Esophagus squamous epithelium (tissue), 5 donors: ENCODE results near the gene SLF2. TPM values are rescaled to one million over a fixed set of nuclear protein-coding genes. Genes with fewer than 3 reads are reported as not detected.

Source experiments
- DNase-seq: peaks from one replicate; lab custom pipeline; 2025; lab: John Stamatoyannopoulos, UW
- H3K27ac ChIP-seq, 4 donors: fragments of 200-600 bp; sonication (generic); one replicate each; pipeline ENCODE4 v1.5.1; 2016 to 2019; ENCODE audit warnings: mild to moderate bottlenecking in 1 of 4
- H3K27me3 ChIP-seq, 4 donors: fragments of 200-600 bp; sonication (generic); 1 replicate in 3 of 4; 2 replicates in 1 of 4; pipeline versions ENCODE4 v1.5.1 to v1.6.0; 2017 to 2021; ENCODE audit warnings: antibody characterized with exemption in 1 of 4
- H3K36me3 ChIP-seq, 3 donors: fragments of 200-600 bp; sonication (generic); one replicate each; pipeline ENCODE4 v1.5.1; 2016 to 2019
- H3K4me1 ChIP-seq, 3 donors: fragments of 200-600 bp; sonication (generic); one replicate each; pipeline ENCODE4 v1.5.1; 2017 to 2019
- H3K4me3 ChIP-seq, 4 donors: fragments of 200-600 bp; sonication (generic); 1 replicate in 3 of 4; 2 replicates in 1 of 4; pipeline ENCODE4 v1.5.1; 2016 to 2019; ENCODE audit warnings: mild to moderate bottlenecking in 2 of 4, moderate library complexity in 1 of 4
- H3K9me3 ChIP-seq, 3 donors: fragments of 200-600 bp; sonication (generic); one replicate each; pipeline ENCODE4 v1.5.1; 2016 to 2019
- POLR2A ChIP-seq, 4 donors: fragments of 450-650 bp; IDR thresholded peaks; one replicate each; pipeline ENCODE4 v1.6.1; 2017; ENCODE audit warnings: antibody characterized with exemption in 4 of 4, mild to moderate bottlenecking in 4 of 4, moderate library complexity in 3 of 4
- WGBS, 2 donors: methylation state at CpG; one replicate each; pipeline ENCODE4 v1.1.5; 2018; 5-methylcytosine and 5-hydroxymethylcytosine counted together
- intact Hi-C: fragments of 100-400 bp; cut with DNase I; formaldehyde crosslinking; loops from one replicate; pipeline ENCODE4 v1.15.0; 2022
- total RNA-seq, 4 donors: library from RNA; depleted of rRNA; stranded (reverse); fragments of >200 nt; gene quantifications; one replicate each; pipeline ENCODE4 v1.1.0, GENCODE V29; 2016
- TF ChIP-seq, protein P1 (sequence below), 6 experiments: fragments of 450-650 bp in 4 of 6; fragments of 200-600 bp in 2 of 6; sonication (generic) in 2 of 6; IDR thresholded peaks; one replicate each; pipeline ENCODE4 v1.5.1; 2016 to 2019; ENCODE audit warnings: antibody characterized with exemption in 6 of 6, mild to moderate bottlenecking in 4 of 6, moderate library complexity in 4 of 6
- donor health status: DM: yes; HTN: yes; CAD: no.

Gene SLF2
- total RNA-seq, 4 donors from 2014 or later: 12.1 to 24.8 (median 13.5) TPM

DNA sequence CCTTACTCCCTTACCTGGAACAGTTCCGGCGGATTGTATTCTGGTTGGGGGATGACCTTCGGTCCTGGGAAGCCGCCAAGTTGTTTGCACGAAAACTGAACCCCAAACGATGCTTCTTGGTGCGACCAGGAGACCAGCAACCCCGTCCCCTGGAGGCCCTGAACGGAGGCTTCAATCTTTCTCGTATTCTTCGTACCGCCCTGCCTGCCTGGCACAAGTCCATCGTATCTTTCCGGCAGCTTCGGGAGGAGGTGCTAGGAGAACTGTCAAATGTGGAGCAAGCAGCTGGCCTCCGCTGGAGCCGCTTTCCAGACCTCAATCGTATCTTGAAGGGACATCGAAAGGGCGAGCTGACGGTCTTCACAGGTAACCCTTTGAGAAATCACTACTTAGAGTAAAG is 76.3 kb downstream of the SLF2 start:
- TF ChIP-seq, protein P1, sequence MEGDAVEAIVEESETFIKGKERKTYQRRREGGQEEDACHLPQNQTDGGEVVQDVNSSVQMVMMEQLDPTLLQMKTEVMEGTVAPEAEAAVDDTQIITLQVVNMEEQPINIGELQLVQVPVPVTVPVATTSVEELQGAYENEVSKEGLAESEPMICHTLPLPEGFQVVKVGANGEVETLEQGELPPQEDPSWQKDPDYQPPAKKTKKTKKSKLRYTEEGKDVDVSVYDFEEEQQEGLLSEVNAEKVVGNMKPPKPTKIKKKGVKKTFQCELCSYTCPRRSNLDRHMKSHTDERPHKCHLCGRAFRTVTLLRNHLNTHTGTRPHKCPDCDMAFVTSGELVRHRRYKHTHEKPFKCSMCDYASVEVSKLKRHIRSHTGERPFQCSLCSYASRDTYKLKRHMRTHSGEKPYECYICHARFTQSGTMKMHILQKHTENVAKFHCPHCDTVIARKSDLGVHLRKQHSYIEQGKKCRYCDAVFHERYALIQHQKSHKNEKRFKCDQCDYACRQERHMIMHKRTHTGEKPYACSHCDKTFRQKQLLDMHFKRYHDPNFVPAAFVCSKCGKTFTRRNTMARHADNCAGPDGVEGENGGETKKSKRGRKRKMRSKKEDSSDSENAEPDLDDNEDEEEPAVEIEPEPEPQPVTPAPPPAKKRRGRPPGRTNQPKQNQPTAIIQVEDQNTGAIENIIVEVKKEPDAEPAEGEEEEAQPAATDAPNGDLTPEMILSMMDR (IDR thresholded peaks at IDR 0.05): no peak

DNA sequence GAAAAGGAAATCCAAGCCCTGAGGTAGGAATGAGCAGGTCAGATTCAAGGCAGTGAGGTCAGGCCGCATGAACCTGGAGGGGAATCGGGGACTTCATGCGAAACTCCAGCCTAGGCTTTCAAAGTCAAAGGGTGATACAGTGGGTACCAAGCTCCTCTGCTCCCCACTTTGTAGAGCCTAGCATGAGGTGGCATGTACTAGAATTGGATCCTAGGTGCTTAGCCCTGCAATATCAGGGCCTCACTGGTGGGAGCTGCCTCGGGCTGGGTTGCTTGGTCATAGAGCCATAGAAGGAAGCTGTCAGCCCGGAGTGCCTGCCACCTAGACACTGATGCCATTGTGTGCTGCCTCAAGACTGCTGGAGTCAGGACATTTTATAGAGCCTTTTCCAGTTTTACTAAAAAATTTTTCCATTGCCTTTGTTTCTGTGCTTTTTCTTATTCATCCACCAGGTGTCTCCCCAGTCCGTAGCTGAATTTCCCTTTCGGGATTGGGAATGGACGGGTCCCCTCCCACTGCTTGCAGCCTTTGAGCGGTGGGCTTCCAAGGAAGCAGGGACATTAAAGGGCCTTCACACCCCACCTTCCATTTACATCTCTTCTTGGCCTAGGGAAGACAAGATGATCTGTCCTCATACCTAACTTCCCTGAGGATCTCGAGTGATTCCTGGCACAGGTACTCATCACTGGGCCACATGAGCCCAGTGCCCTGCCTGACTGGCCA is 81.4 kb downstream of the SLF2 start:
- Histone ChIP-seq H3K27me3 (no peaks in the 10 kb centered on the region), H3K27ac (no peak overlapping the region), H3K9me3 (no peaks in the 10 kb centered on the region), H3K4me3 (no peak overlapping the region), H3K4me1 (peaks cover 10 to 44% (median 14%) of the 10 kb centered on the region in 3 donors), H3K36me3 (peaks cover 13 to 51% (median 25%) of the 10 kb centered on the region in 3 donors)
- intact Hi-C loops: no loop called here
- WGBS, 2 donors: 42 to 50% methylated on average over 10 of the region's 10 CpGs
- TF ChIP-seq, protein P1 (IDR thresholded peaks at IDR 0.05): peak; percentile 19 to 71 (median 64)
- TF ChIP-seq POLR2A (IDR thresholded peaks at IDR 0.05): no peak
- DNase-seq: no peak

More for the DNA sequence above, 76.3 kb downstream of the SLF2 start:
- H3K4me1 ChIP-seq: peaks cover 22 to 47% (median 22%) of the 10 kb centered on the region in 3 donors
- WGBS, 2 donors: 89 to 93% methylated on average over 14 to 18 of the region's 21 CpGs
- peaks cover 13 to 73% (median 26%) of the 10 kb centered on the region in 3 donors for H3K36me3 ChIP-seq
- no peak overlapping the region for H3K4me3 ChIP-seq
- intact Hi-C loops: no loop called here
- H3K27ac ChIP-seq: no peak overlapping the region
- H3K9me3 ChIP-seq: no peaks in the 10 kb centered on the region
- no peak for DNase-seq
- no peaks in the 10 kb centered on the region for H3K27me3 ChIP-seq

DNA sequence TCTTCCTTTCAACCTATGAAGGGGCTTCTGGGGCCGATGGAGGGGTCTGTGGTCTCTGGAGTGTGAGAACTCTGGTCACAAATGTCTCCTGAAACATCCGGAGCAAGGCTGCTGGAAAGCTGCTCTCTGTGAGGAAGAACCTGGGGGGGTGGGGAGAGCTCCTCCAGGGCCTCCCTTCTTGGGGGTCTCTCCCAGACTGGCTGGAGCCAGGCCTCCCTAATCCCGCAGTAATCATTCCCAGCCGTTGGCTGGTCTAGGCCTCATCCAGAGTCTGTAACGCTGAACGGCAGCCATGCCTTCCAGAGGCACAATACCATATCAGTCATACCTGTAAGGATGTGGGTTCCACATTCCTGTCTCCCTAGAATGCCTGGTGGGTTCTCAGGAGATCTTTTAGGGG is 82.4 kb downstream of the SLF2 start:
- Histone ChIP-seq H3K4me3 (no peak overlapping the region), H3K36me3 (peaks cover 13 to 40% (median 16%) of the 10 kb centered on the region in 3 donors), H3K4me1 (peaks cover 10 to 40% (median 15%) of the 10 kb centered on the region in 3 donors), H3K27me3 (no peaks in the 10 kb centered on the region), H3K27ac (no peak overlapping the region), H3K9me3 (no peaks in the 10 kb centered on the region)
- intact Hi-C loops: no loop called here
- TF ChIP-seq POLR2A (IDR thresholded peaks at IDR 0.05): no peak
- TF ChIP-seq, protein P1 (IDR thresholded peaks at IDR 0.05): no peak
- no CpG with 5 or more reads among the region's 6 CpGs for WGBS, 2 donors
- no peak for DNase-seq

DNA sequence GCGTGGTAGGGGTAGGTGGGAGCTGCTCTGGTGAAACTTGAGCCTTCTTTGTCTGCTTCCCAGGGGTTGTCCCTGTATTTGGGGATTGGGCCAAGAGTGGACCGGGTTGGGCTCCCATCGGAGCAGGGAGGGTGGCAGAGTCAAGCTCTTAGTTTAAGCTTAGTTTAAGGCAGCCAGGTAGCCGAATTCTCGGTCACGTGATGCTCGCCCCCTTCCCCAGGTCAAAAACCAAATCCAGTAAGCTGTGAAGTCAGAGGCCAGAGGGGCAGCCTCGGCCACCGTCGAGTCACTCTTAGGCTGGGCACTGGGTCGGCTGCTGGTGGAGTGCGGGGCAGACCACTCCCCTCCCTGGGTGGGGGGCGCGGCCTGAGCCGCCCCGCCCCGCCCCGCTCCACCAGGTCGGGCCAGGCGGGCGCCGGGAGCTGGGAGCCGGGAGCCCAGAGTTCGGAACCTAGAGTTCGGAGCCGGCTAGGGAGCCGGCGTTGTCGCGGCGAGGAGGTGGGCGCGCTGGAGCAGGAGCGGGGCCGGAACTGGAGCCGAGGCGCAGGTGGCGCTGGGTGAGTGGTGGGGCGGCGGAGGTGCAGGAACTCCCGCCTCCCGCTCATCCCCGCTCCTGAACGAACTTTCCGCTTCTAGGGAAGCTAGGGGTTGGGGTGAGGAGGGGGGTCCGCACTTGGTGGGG is 84.1 kb downstream of the SLF2 start:
- intact Hi-C loops: no loop called here
- WGBS, 2 donors: 15 to 17% methylated on average over 1 to 4 of the region's 46 CpGs
- peak overlapping the region; percentile 98 to 100 (median 100) for H3K27ac ChIP-seq
- no peaks in the 10 kb centered on the region for H3K27me3 ChIP-seq
- DNase-seq: no peak
- TF ChIP-seq, protein P1 (IDR thresholded peaks at IDR 0.05): no peak
- TF ChIP-seq POLR2A (IDR thresholded peaks at IDR 0.05): no peak
- peak overlapping the region; percentile 82 to 97 (median 96) for H3K4me3 ChIP-seq
- peaks cover 26 to 52% (median 28%) of the 10 kb centered on the region in 3 donors for H3K4me1 ChIP-seq
- H3K36me3 ChIP-seq: peaks cover 0 to 24% (median 7%) of the 10 kb centered on the region in 3 donors
- no peaks in the 10 kb centered on the region for H3K9me3 ChIP-seq
